AG08395 (cell line): ENCODE measurements around the gene BLNK.

ENCODE experiments used
- DNase-seq: peaks from one replicate; pipeline ENCODE4 v3.0.0; 2012; ENCODE audit warnings: mixed read lengths, low spot score

The BLNK gene

GRCh38 chr10:96288151-96288621 is 16.8 kb upstream of the BLNK start:
- no peak for DNase-seq

- no peak for DNase-seq
Measured at GRCh38 chr10:96287392-96288105, 16.2 kb upstream of the BLNK start.

GRCh38 chr10:96285331-96285752 is 14.0 kb upstream of the BLNK start:
- no peak for DNase-seq

GRCh38 chr10:96283756-96284155 is 12.4 kb upstream of the BLNK start:
- DNase-seq, result no peak

- DNase-seq, result no peak
Measured at GRCh38 chr10:96283351-96283750, 12.0 kb upstream of the BLNK start.

- no peak for DNase-seq
Measured at GRCh38 chr10:96281444-96282029, 10.2 kb upstream of the BLNK start.

GRCh38 chr10:96280859-96281258 is 9.5 kb upstream of the BLNK start:
- DNase-seq, result no peak

GRCh38 chr10:96279191-96279641 is 7.8 kb upstream of the BLNK start:
- no peak for DNase-seq

GRCh38 chr10:96276831-96277230 is 5.5 kb upstream of the BLNK start:
- no peak for DNase-seq

GRCh38 chr10:96276426-96276825 is 5.1 kb upstream of the BLNK start:
- no peak for DNase-seq

- DNase-seq, result no peak
Measured at GRCh38 chr10:96275685-96276418, 4.5 kb upstream of the BLNK start.

GRCh38 chr10:96272316-96273280 is 1.2 kb upstream of the BLNK start:
- DNase-seq, result no peak

- no peak for DNase-seq
Measured at GRCh38 chr10:96270571-96270970, 798 bp downstream of the BLNK start.

GRCh38 chr10:96269438-96270300 is 1.7 kb downstream of the BLNK start:
- DNase-seq, result no peak

GRCh38 chr10:96268341-96268909 is 2.9 kb downstream of the BLNK start:
- DNase-seq, result no peak

- no peak for DNase-seq
Measured at GRCh38 chr10:96267234-96267705, 4.1 kb downstream of the BLNK start.

- no peak for DNase-seq
Measured at GRCh38 chr10:96266118-96266770, 5.1 kb downstream of the BLNK start.

GRCh38 chr10:96264938-96265337 is 6.4 kb downstream of the BLNK start:
- DNase-seq, result no peak

GRCh38 chr10:96263669-96264068 is 7.7 kb downstream of the BLNK start:
- no peak for DNase-seq

GRCh38 chr10:96263176-96263575 is 8.2 kb downstream of the BLNK start:
- DNase-seq, result no peak
